DMS 273 (cell line): ENCODE results near the gene PCDHGA6.
A peak's percentile ranks its signal among the peaks of the same experiment; 100 is the strongest.
"Not testable (repeated sequence)": the region's sequence is repeated elsewhere in the genome, so short reads cannot be mapped to it uniquely, and the experiment has no call there.

Source experiments
- DNase-seq: peaks from one replicate; lab custom pipeline; 2025; ENCODE audit not compliant: unreplicated experiment; lab: John Stamatoyannopoulos, UW

The PCDHGA6 gene

GRCh38 chr5:141373673-141374317 is at the start of gene PCDHGA6:
TSS of gene PCDHGA6 (plus strand) at chr5:141373891. CDS start at chr5:141374084, 193 bp downstream.
- DNase-seq: no peak

DNA sequence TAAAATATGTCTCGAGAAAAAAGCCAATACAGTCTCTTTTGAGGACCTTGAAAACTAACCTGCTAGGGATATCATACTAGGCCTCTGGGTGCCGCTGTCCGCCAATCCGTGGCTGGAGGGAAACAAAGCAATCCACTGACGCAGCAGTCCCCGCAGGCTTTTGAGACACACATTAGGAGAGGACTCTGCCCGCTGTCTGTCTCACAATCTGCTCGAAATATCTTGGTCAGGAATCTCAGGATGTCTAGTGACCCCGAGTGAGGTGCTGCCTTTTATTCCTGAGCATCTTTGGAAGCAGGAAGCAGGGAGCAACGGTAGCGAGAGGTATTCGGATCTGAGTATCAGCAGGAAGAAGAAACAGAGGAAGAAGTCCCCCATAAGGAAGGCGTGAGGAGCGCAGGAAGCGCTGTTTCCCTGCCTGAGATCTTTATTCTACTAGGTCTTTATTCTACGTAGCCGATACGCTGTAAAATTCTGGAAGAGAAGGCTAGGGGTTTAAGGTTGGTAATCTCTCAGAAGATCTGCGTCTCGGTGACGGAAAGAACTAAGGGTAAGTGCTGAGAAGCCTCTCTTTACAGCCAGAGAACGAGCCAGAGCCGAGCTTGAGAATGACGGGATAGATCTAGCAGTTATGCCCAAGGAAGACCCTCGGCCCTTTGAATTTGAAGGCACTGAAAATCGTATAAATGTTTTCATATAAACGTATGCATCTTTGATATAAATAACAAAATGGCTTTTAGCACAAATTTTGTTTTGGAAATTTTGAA is 47.4 kb upstream of the PCDHGA6 start:
- no peak for DNase-seq

DNA sequence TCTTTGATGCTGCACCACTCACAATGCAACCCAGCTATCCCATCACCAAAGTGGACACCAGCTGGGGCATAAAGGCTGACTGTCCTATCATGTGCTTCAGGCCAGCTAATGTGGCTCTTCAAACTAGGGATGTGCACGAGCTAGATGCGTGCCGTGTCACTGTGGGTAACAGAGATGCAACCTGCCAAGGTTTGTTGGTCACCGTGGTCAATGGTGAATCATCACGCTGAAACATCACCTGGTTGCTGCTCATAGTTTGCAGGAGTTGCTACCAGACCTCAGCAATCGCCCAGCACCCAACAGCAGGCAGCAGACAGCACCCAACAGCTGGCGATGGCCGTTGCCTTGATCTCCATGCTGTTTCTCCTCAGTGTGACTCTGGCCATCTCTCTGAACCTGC is 45.5 kb upstream of the PCDHGA6 start:
- DNase-seq: no peak

- peak; percentile 51 for DNase-seq
These were observed 43.2 kb upstream of the PCDHGA6 start, which contains the start of gene PCDHGA1 for GRCh38 chr5:141330299-141331080. TSS of gene PCDHGA1 (plus strand) at chr5:141330514.

DNA sequence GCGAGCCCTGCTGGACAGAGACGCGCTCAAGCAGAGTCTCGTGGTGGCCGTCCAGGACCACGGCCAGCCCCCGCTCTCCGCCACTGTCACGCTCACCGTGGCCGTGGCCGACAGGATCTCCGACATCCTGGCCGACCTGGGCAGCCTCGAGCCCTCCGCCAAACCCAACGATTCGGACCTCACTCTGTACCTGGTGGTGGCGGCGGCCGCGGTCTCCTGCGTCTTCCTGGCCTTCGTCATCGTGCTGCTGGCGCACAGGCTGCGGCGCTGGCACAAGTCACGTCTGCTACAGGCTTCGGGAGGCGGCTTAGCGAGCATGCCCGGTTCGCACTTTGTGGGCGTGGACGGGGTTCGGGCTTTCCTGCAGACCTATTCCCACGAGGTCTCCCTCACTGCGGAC is 41.1 kb upstream of the PCDHGA6 start:
- DNase-seq: not testable (repeated sequence)

DNA sequence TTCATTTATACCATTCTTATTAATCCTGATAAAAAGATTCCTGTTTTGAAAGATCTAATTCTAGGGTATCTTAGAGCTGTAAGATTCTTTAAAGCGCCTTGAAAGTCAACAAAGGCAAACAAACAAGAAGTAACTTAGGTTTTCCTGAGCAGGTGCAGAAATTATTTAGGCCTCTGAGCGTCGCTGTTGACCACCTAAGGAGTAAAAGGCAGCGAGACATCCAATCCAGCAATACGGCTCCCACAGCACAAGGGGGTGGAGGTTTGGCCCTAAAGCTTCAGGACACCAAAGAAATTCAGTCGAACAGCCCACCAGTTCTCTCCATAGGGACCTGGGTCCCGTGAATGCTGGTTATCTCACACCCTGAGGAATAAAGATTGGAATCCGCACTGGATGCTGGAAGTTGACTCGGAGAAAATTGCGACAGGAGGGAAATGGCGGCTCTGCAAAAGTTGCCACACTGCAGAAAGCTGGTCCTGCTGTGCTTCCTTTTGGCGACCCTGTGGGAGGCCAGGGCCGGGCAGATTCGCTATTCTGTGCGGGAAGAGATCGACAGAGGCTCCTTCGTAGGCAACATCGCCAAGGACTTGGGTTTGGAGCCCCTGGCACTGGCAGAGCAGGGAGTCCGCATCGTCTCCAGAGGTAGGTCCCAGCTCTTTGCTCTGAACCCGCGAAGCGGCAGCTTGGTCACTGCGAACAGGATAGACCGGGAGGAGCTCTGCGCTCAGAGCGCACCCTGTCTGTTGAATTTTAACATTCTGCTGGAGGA is 35.0 kb upstream of the PCDHGA6 start, which contains the start of gene PCDHGA2:
Gene PCDHGA2 (plus strand): TSS at position 223 of the 769 bp plus-strand sequence.
- peak; percentile 38 for DNase-seq

DNA sequence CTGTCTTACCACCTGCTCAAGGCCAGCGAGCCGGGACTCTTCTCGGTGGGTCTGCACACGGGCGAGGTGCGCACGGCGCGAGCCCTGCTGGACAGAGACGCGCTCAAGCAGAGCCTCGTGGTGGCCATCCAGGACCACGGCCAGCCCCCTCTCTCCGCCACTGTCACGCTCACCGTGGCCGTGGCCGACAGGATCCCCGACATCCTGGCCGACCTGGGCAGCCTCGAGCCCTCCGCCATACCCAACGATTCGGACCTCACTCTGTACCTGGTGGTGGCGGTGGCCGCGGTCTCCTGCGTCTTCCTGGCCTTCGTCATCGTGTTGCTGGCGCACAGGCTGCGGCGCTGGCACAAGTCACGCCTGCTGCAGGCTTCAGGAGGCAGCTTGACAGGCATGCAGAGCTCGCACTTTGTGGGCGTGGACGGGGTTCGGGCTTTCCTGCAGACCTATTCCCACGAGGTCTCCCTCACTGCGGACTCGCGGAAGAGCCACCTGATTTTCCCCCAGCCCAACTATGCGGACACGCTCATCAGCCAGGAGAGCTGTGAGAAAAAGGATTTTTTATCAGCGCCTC is 32.8 kb upstream of the PCDHGA6 start:
- not testable (repeated sequence) for DNase-seq

DNA sequence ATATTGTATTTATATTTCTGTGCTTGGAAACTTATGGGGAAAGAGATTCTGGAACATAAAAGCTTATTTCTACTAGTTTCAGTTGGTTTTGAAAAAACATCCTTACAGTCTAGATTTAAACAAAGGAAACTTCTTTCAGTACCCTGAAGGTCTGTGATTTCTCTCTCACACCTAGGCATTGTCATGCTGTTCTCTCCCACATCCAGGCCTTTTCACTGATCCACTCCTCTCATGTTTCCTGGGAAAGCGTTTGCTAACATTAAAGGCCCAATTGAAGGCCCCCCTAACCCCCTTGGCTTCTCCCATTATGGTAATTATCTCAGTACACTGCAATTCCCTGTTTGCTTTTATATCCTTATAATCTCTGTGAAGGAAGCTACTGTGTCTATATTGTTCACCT is 30.9 kb upstream of the PCDHGA6 start:
- DNase-seq: no peak

- peak; percentile 9 for DNase-seq
These were observed 30.3 kb upstream of the PCDHGA6 start, which contains the start of gene PCDHGA3 for GRCh38 chr5:141343242-141343952. TSS of gene PCDHGA3 (plus strand) at chr5:141343829. CDS start at chr5:141344034, 205 bp downstream.

- DNase-seq: no peak
These were observed 29.7 kb upstream of the PCDHGA6 start for GRCh38 chr5:141343953-141344463.

DNA sequence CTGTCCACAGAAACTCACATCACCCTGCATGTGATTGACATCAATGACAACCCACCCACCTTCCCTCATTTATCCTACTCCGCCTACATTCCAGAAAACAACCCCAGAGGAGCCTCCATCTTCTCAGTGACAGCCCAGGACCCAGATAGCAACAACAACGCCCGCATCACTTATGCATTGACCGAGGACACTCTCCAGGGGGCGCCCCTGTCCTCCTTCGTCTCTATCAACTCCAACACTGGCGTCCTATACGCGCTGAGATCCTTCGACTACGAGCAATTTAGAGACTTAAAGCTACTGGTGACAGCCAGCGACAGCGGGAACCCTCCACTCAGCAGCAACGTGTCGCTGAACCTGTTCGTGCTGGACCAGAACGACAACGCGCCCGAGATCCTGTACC is 28.4 kb upstream of the PCDHGA6 start:
- no peak for DNase-seq

GRCh38 chr5:141346017-141346416 is 27.7 kb upstream of the PCDHGA6 start:
- not testable (repeated sequence) for DNase-seq

DNA sequence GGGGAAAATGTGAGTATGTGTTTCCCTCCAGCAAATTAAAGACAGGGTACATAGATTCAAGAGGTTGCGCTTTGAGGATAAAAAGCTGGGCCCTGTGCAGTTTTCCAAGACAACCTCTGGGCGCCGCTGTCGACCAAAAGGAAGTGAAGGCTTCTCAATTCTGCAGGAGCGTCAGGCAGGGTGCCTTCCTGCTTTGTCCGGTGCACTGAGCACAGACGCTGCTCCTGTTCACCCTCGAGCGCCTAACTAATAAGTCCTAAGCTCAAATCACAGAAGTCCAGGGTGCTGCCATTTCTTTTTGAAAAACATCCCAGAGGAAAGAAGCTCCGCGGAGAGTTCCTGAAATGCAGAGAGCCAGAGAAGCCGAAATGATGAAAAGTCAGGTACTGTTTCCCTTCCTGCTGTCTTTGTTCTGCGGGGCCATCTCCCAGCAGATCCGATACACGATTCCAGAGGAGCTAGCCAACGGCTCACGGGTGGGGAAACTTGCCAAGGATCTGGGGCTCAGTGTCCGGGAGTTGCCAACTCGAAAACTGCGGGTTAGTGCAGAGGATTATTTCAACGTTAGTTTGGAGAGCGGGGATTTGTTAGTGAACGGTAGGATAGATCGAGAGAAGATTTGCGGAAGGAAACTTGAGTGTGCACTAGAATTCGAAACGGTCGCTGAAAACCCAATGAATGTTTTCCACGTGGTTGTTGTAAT is 23.6 kb upstream of the PCDHGA6 start, which contains the start of gene PCDHGB1:
Gene PCDHGB1 (plus strand): TSS at position 183 of the 703 bp plus-strand sequence. CDS start 162 bp downstream, at position 345.
- peak; percentile 88 for DNase-seq

GRCh38 chr5:141351591-141351990 is 22.1 kb upstream of the PCDHGA6 start:
- DNase-seq: no peak

DNA sequence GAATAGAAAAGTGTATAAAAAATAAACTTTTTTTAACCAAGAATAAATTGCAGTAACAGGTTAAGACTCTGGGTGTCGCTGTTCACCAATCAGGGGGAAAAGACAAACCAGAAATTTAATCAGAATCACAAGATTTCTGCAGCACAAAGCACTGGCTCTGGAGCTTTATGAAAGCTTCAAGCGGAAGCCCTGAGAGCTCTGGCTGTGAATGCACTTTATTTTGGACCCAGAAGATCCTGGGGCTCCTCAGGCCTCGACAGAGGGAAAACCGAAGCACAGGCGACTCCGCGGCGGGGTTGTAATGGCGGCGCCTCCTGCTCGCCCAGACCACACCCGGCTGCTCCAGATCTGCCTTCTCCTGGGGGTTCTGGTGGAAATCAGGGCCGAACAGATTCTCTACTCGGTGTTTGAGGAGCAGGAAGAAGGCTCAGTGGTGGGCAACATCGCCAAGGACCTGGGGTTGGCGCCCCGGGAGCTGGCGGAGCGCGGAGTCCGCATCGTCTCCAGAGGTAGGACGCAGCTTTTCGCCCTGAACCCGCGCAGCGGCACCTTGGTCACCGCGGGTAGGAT is 18.7 kb upstream of the PCDHGA6 start, which contains the start of gene PCDHGA4:
Gene PCDHGA4 (plus strand): TSS at position 122 of the 570 bp plus-strand sequence. CDS start 87 bp downstream, at position 209.
- peak; percentile 13 for DNase-seq

- DNase-seq: no peak
These were observed 18.1 kb upstream of the PCDHGA6 start for GRCh38 chr5:141355641-141356040.

DNA sequence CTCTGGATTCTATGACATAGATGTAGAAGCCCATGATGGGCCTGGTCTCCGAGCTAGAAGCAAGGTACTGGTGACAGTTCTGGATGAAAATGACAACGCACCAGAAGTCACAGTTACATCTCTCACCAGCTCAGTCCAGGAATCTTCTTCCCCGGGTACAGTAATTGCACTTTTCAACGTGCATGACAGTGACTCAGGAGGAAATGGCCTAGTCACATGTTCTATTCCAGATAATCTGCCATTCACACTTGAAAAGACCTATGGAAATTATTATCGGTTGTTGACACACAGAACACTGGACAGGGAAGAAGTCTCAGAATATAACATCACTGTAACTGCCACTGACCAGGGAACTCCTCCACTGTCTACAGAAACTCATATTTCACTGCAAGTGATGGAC is 17.6 kb upstream of the PCDHGA6 start:
- DNase-seq: no peak

- no peak for DNase-seq
These were observed 16.7 kb upstream of the PCDHGA6 start for GRCh38 chr5:141356950-141357349.
